Hepatocyte (in vitro differentiated cells): ENCODE results near the gene ADGRG6.

Experiments used
- EZH2 ChIP-seq: fragments of 200-600 bp; sonication (generic); IDR thresholded peaks from 2 replicates; pipeline ENCODE4 v1.6.1; 2016; ENCODE audit warnings: antibody characterized with exemption, mild to moderate bottlenecking, borderline replicate concordance
- EZH2phosphoT487 ChIP-seq: fragments of 200-600 bp; sonication (generic); IDR thresholded peaks from one replicate; pipeline ENCODE4 v1.6.1; 2018; ENCODE audit warnings: antibody characterized with exemption, mild to moderate bottlenecking, low read depth, moderate library complexity; ENCODE audit not compliant: unreplicated experiment, severe bottlenecking
- TF ChIP-seq, protein P1 (sequence below): fragments of 200-600 bp; sonication (generic); IDR thresholded peaks from 2 replicates; pipeline ENCODE4 v1.5.1; 2016; ENCODE audit warnings: antibody characterized with exemption, mild to moderate bottlenecking; ENCODE audit not compliant: poor library complexity

DNA sequence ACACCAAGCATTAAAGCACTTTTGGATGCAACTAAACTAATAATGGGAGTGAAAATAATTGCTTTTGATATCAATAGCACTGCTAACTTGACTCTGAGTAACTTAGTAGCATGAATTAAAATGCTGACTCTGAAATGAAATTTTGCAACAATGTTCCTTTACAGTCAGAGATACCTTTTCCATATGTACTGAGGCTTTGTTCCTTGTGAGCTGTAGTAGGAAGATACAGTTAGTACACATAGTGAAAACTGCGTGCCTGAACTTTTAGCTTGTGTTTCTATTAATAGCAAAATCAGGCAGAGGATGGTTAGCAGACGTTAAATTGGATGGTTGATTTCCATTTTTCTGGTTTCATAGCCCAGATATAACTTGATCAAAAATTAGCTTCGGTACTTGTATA lies 18.6 kb downstream of the ADGRG6 start:
- TF ChIP-seq, protein P1, sequence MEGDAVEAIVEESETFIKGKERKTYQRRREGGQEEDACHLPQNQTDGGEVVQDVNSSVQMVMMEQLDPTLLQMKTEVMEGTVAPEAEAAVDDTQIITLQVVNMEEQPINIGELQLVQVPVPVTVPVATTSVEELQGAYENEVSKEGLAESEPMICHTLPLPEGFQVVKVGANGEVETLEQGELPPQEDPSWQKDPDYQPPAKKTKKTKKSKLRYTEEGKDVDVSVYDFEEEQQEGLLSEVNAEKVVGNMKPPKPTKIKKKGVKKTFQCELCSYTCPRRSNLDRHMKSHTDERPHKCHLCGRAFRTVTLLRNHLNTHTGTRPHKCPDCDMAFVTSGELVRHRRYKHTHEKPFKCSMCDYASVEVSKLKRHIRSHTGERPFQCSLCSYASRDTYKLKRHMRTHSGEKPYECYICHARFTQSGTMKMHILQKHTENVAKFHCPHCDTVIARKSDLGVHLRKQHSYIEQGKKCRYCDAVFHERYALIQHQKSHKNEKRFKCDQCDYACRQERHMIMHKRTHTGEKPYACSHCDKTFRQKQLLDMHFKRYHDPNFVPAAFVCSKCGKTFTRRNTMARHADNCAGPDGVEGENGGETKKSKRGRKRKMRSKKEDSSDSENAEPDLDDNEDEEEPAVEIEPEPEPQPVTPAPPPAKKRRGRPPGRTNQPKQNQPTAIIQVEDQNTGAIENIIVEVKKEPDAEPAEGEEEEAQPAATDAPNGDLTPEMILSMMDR, result no peak
- no peak for TF ChIP-seq EZH2
- no peak for TF ChIP-seq EZH2phosphoT487
